K562 (cell line): ENCODE results near the gene HERC5. TPM values are rescaled to one million over a fixed set of nuclear protein-coding genes. Genes with fewer than 3 reads are reported as not detected.

Source experiments
- ATAC-seq: fragments of 200-7000 bp; cut with Tn5 transposase; 3 replicates; pipeline ENCODE4 v1.9.1; 2020; ENCODE audit warnings: moderate library complexity
- BruUV-seq: library from RNA; stranded (reverse); fragments of 400-500 nt; replicated peaks from 2 replicates; lab custom pipeline; 2021; lab: Mats Ljungman, UMichigan
- CTCF ChIA-PET: fragments of 300-600 bp; formaldehyde crosslinking; extraction: SDS; loops from one replicate; lab custom pipeline; 2021; ENCODE audit warnings: low intra/inter-chr PET ratio; lab: Yijun Ruan, JAX
- POLR2A ChIA-PET: fragments of 300-600, 350-650 bp; sonication (Branson Sonifier 250); formaldehyde crosslinking; extraction: SDS; loops from one replicate; lab custom pipeline; 2021; ENCODE audit warnings: antibody characterized with exemption, inconsistent platforms; lab: Yijun Ruan, JAX
- DNase-seq, 4 experiments: peaks; one replicate each; pipeline versions ENCODE4 v3.0.0 to v3.0.0-alpha.2; 2011 to 2018; ENCODE audit warnings: low spot score in 3 of 4, mixed read lengths in 3 of 4; ENCODE audit errors: extremely low read depth in 1 of 4
- FAIRE-seq: peaks from 2 replicates; lab custom pipeline; 2011; peaks lifted over from hg19 to GRCh38; lab: Jason Lieb, UNC
- H2AFZ ChIP-seq: 2 replicates; pipeline ENCODE4 v1.6.0; 2011; ENCODE audit warnings: low read depth, low read length, control low read depth, inconsistent platforms
- H3K27ac ChIP-seq: fragments of 200-600 bp; 3 replicates; pipeline ENCODE4 v1.8.0; 2011; ENCODE audit warnings: low read depth, mild to moderate bottlenecking, control low read depth, inconsistent platforms, low read length, moderate library complexity, mixed read lengths; ENCODE audit errors: extremely low read depth
- H3K27me3 ChIP-seq, 2 experiments: fragments of 300-600 bp in 1 of 2; 2 replicates in 1 of 2; 3 replicates in 1 of 2; pipeline versions ENCODE4 v1.6.0 to v1.8.0; 2011; ENCODE audit warnings: inconsistent platforms in 2 of 2, low read length in 2 of 2, mild to moderate bottlenecking in 1 of 2, mixed read lengths in 1 of 2, moderate library complexity in 1 of 2; ENCODE audit not compliant: control insufficient read depth in 2 of 2, insufficient read depth in 2 of 2
- H3K36me3 ChIP-seq: fragments of 300-600 bp; 3 replicates; pipeline ENCODE4 v1.8.0; 2011; ENCODE audit warnings: mild to moderate bottlenecking, low read length, inconsistent platforms; ENCODE audit not compliant: control insufficient read depth, insufficient read depth
- H3K4me1 ChIP-seq, 2 experiments: fragments of 200-600 bp in 1 of 2; replicated peaks in 1 of 2; 2 replicates in 1 of 2; 3 replicates in 1 of 2; pipeline versions ENCODE4 v1.5.1 to v1.8.0; 2011; ENCODE audit warnings: inconsistent platforms in 2 of 2, low read length in 2 of 2, mild to moderate bottlenecking in 1 of 2, mixed read lengths in 1 of 2, moderate library complexity in 1 of 2; ENCODE audit not compliant: control insufficient read depth in 2 of 2, insufficient read depth in 2 of 2
- H3K4me2 ChIP-seq: 2 replicates; pipeline ENCODE4 v1.6.1; 2011; ENCODE audit warnings: low read length, control low read depth, inconsistent platforms, mixed read lengths; ENCODE audit not compliant: insufficient read depth
- H3K4me3 ChIP-seq: fragments of 200-600 bp; sonication (generic), shearing (Covaris generic); 2 replicates; pipeline ENCODE4 v1.5.1; 2016; ENCODE audit warnings: control low read depth, inconsistent platforms
- H3K79me2 ChIP-seq: fragments of 200-600 bp; 3 replicates; pipeline ENCODE4 v1.8.0; 2011; ENCODE audit warnings: low read length, inconsistent platforms; ENCODE audit not compliant: control insufficient read depth, insufficient read depth
- H3K9ac ChIP-seq, 2 experiments: 2 replicates each; pipeline versions ENCODE4 v1.6.0 to v1.6.1; 2011; ENCODE audit warnings: low read depth in 2 of 2, low read length in 2 of 2, control low read depth in 1 of 2, inconsistent platforms in 1 of 2, mild to moderate bottlenecking in 1 of 2, mixed read lengths in 1 of 2; ENCODE audit not compliant: insufficient read depth in 1 of 2
- H3K9me1 ChIP-seq: one replicate; pipeline ENCODE4 v1.6.0; 2011; ENCODE audit warnings: inconsistent platforms, mild to moderate bottlenecking, low read length, moderate library complexity; ENCODE audit not compliant: control insufficient read depth, insufficient read depth
- H3K9me3 ChIP-seq: replicated peaks from 2 replicates; pipeline ENCODE4 v1.5.1; 2011; ENCODE audit warnings: low read depth, low read length, inconsistent platforms; ENCODE audit not compliant: control insufficient read depth, insufficient read depth
- H4K20me1 ChIP-seq: replicated peaks from 2 replicates; pipeline ENCODE4 v1.6.1; 2011; ENCODE audit warnings: low read length, inconsistent platforms, mixed read lengths; ENCODE audit not compliant: control insufficient read depth, insufficient read depth
- BHLHE40 ChIP-seq: IDR thresholded peaks from 2 replicates; pipeline ENCODE4 v1.6.1; 2011; ENCODE audit warnings: low read length, improper control_type of control experiment
- CEBPG ChIP-seq, 3 experiments: fragments of 200-800 bp in 1 of 3; sonication (Bioruptor generic) in 1 of 3; sonication (generic) in 1 of 3; formaldehyde crosslinking in 1 of 3; IDR thresholded peaks in 2 of 3; conservative IDR thresholded peaks in 1 of 3; 2 replicates each; pipeline versions ENCODE4 v1.6.1 to v1.8.0; 2016 to 2022; ENCODE audit warnings: missing compliant biosample characterization in 2 of 3, missing genetic modification characterization in 2 of 3, mild to moderate bottlenecking in 1 of 3, missing genetic modification reagents in 1 of 3
- GATAD2A ChIP-seq: fragments of 450-650 bp; IDR thresholded peaks from 2 replicates; pipeline ENCODE4 v1.6.1; 2017
- HDGF ChIP-seq: fragments of 450-650 bp; IDR thresholded peaks from 2 replicates; pipeline ENCODE4 v1.6.1; 2016
- MYC ChIP-seq, 2 experiments: fragments of 250-450 bp in 1 of 2; sonication (Bioruptor Pico) in 1 of 2; IDR thresholded peaks; 2 replicates each; pipeline versions ENCODE4 v1.5.1 to v1.6.1; 2012 to 2021; ENCODE audit warnings: low read depth in 2 of 2, borderline replicate concordance in 1 of 2, improper control_type of control experiment in 1 of 2, low read length in 1 of 2, mild to moderate bottlenecking in 1 of 2, moderate library complexity in 1 of 2
- RBM25 ChIP-seq: fragments of 200-400 bp; formaldehyde crosslinking; IDR thresholded peaks from 2 replicates; pipeline ENCODE4 v1.6.1; 2018; ENCODE audit warnings: low read length, low read depth, moderate library complexity; ENCODE audit not compliant: severe bottlenecking
- TEAD2 ChIP-seq: fragments of 450-650 bp; IDR thresholded peaks from 2 replicates; pipeline ENCODE4 v1.6.1; 2016; ENCODE audit warnings: missing genetic modification characterization, control low read depth, missing compliant biosample characterization
- THRAP3 ChIP-seq: fragments of 450-650 bp; IDR thresholded peaks from 2 replicates; pipeline ENCODE4 v1.6.1; 2016; ENCODE audit warnings: mild to moderate bottlenecking, inconsistent platforms, borderline replicate concordance
- WGBS: fragments of 100-300 bp; shearing (Covaris generic); methylation state at CpG from one replicate; pipeline ENCODE4 v1.1.6; 2016; ENCODE audit warnings: low coverage, mixed read lengths; ENCODE audit not compliant: insufficient coverage; ENCODE audit errors: missing lambda C conversion rate; 5-methylcytosine and 5-hydroxymethylcytosine counted together
- in situ Hi-C: fragments of 300-500 bp; cut with MboI; formaldehyde crosslinking; loops from 4 replicates; pipeline ENCODE4 v1.15.0; 2018; ENCODE audit warnings: inconsistent platforms, mixed read lengths
- intact Hi-C: fragments of 100-400 bp; cut with micrococcal nuclease; formaldehyde crosslinking; loops from 2 replicates; pipeline ENCODE4 v1.14.2; 2022
- polyA plus RNA-seq, 8 experiments: library from polyadenylated mRNA; depleted of rRNA in 4 of 8; stranded (reverse) in 5 of 8; unstranded in 3 of 8; fragments of >200 nt; fragmentation: Nextera tagmentation in 2 of 8; fragmentation: Illumina TruSeq in 1 of 8; extraction: Ambion mirVana in 2 of 8; extraction: Trizol in 1 of 8; gene quantifications; 2 replicates each; pipeline versions ENCODE4 v1.2.1 to v1.2.3, GENCODE V29; 2011 to 2014; ENCODE audit warnings: inconsistent platforms in 1 of 8, missing spikeins in 1 of 8
- total RNA-seq, 7 experiments: library from RNA; depleted of rRNA in 6 of 7; stranded (reverse); fragments of >200 nt in 6 of 7; fragmentation: Illumina TruSeq in 2 of 7; extraction: Trizol in 2 of 7; gene quantifications; 2 replicates each; pipeline versions ENCODE4 v1.2.1 to v1.2.3, GENCODE V29; 2011 to 2021; ENCODE audit warnings: low replicate concordance in 1 of 7
- TF ChIP-seq, protein P1 (sequence below): fragments of 250-450 bp; sonication (Bioruptor Pico); IDR thresholded peaks from 2 replicates; pipeline ENCODE4 v1.4.0; 2020; ENCODE audit warnings: borderline replicate concordance
- TF ChIP-seq, protein P2 (sequence below): fragments of 250-450 bp; sonication (Bioruptor Pico); IDR thresholded peaks from 2 replicates; pipeline ENCODE4 v1.4.0; 2020; ENCODE audit warnings: mild to moderate bottlenecking, moderate library complexity

HERC5 gene
- total and polyA plus RNA-seq, 9 of the 15 experiments (the other 6 are each of a cell fraction or from before 2014, with no cell fraction given) = 0.18 TPM; not detected in 8

- BruUV-seq = no TSS peak
- no peak overlapping the region for H3K4me2 ChIP-seq
- no peaks in the 10 kb centered on the region for H4K20me1 ChIP-seq
- 0% methylated on average over 2 of the region's 2 CpGs for WGBS
- intact Hi-C loops = no loop called here
- H2AFZ ChIP-seq = no peak overlapping the region
- H3K4me3 ChIP-seq = no peak overlapping the region
- ATAC-seq = no peak
- H3K27ac ChIP-seq = no peak overlapping the region
- H3K36me3 ChIP-seq = no peaks in the 10 kb centered on the region
- no peak for DNase-seq
- CTCF ChIA-PET = no interaction called here
- no peak for FAIRE-seq
- no peaks in the 10 kb centered on the region for H3K27me3 ChIP-seq
- no peak overlapping the region for H3K9ac ChIP-seq
- no peaks in the 10 kb centered on the region for H3K4me1 ChIP-seq
- no peak for TF ChIP-seq GATAD2A
- TF ChIP-seq, protein P1, sequence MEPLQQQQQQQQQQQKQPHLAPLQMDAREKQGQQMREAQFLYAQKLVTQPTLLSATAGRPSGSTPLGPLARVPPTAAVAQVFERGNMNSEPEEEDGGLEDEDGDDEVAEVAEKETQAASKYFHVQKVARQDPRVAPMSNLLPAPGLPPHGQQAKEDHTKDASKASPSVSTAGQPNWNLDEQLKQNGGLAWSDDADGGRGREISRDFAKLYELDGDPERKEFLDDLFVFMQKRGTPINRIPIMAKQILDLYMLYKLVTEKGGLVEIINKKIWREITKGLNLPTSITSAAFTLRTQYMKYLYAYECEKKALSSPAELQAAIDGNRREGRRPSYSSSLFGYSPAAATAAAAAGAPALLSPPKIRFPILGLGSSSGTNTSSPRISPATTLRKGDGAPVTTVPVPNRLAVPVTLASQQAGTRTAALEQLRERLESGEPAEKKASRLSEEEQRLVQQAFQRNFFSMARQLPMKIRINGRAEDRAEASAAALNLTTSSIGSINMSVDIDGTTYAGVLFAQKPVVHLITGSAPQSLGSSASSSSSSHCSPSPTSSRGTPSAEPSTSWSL (CRISPR knock-in tag) = no peak
- no peaks in the 10 kb centered on the region for H3K9me1 ChIP-seq
- no peaks in the 10 kb centered on the region for H3K9me3 ChIP-seq
- POLR2A ChIA-PET = no interaction called here
- no peaks in the 10 kb centered on the region for H3K79me2 ChIP-seq
- in situ Hi-C loops = no loop called here
Observed at GRCh38 chr4:88415982-88416381, 40.9 kb upstream of the HERC5 start.

GRCh38 chr4:88418411-88418810 is 38.5 kb upstream of the HERC5 start:
- in situ Hi-C loops = no loop called here
- WGBS = 0% methylated on average over 3 of the region's 3 CpGs
- TF ChIP-seq BHLHE40 = no peak
- TF ChIP-seq, protein P2, sequence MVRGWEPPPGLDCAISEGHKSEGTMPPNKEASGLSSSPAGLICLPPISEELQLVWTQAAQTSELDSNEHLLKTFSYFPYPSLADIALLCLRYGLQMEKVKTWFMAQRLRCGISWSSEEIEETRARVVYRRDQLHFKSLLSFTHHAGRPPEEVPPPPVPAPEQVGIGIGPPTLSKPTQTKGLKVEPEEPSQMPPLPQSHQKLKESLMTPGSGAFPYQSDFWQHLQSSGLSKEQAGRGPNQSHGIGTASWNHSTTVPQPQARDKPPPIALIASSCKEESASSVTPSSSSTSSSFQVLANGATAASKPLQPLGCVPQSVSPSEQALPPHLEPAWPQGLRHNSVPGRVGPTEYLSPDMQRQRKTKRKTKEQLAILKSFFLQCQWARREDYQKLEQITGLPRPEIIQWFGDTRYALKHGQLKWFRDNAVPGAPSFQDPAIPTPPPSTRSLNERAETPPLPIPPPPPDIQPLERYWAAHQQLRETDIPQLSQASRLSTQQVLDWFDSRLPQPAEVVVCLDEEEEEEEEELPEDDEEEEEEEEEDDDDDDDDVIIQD (CRISPR knock-in tag) = no peak
- TF ChIP-seq TEAD2 (tag) = no peak
- TF ChIP-seq MYC (IDR thresholded peaks at IDR 0.05; ENCODE audit: low read depth, low read length) = no peak
- TF ChIP-seq MYC (CRISPR knock-in tag; IDR thresholded peaks at IDR 0.05; ENCODE audit: borderline replicate concordance, low read depth) = no peak
- TF ChIP-seq RBM25 = no peak
- no peak for TF ChIP-seq CEBPG (CRISPR knock-in tag; IDR thresholded peaks at IDR 0.05)
- TF ChIP-seq CEBPG (tag; conservative IDR thresholded peaks at IDR 0.05 in 1 of 2, IDR thresholded peaks at IDR 0.05 in 1 of 2) = no peak
- no peak for TF ChIP-seq THRAP3
- TF ChIP-seq HDGF = no peak
- Histone ChIP-seq H3K4me3 (no peak overlapping the region), H3K4me2 (no peak overlapping the region), H3K9ac (no peak overlapping the region), H3K9me3 (no peaks in the 10 kb centered on the region), H3K9me1 (no peaks in the 10 kb centered on the region), H3K79me2 (no peaks in the 10 kb centered on the region), H3K27ac (no peak overlapping the region), H3K4me1 (no peaks in the 10 kb centered on the region), H3K27me3 (no peaks in the 10 kb centered on the region), H3K36me3 (no peaks in the 10 kb centered on the region), H4K20me1 (no peaks in the 10 kb centered on the region), H2AFZ (no peak overlapping the region)
- FAIRE-seq = no peak
- ATAC-seq = no peak
- intact Hi-C loops = no loop called here
- ChIA-PET CTCF (interaction anchor here (0.6 kb wide), 1 partner anchor 330 kb away, joined by 3 read pairs; no protein-coding TSS in a partner anchor), POLR2A (no interaction called here)
- no peak for DNase-seq
- BruUV-seq = no TSS peak
